CD14-positive monocyte (primary cell): Measurements from ENCODE around the gene IZUMO2. TPM values are rescaled to one million over a fixed set of nuclear protein-coding genes. Genes with fewer than 3 reads are reported as not detected.

Experiments
- DNase-seq, 3 donors: peaks; one replicate each; pipeline ENCODE4 v3.0.0-alpha.2; 2011 to 2022
- H2AFZ ChIP-seq: 2 replicates; pipeline ENCODE4 v1.6.0; 2012; ENCODE audit warnings: mild to moderate bottlenecking, low read depth, low read length, inconsistent platforms; ENCODE audit not compliant: insufficient read depth, poor library complexity, severe bottlenecking
- H3K27ac ChIP-seq, 2 donors: 1 replicate in 1 of 2; 2 replicates in 1 of 2; pipeline ENCODE4 v1.5.1; 2012 to 2013; ENCODE audit warnings: low read length in 2 of 2, control low read depth in 1 of 2, inconsistent platforms in 1 of 2, low read depth in 1 of 2, mild to moderate bottlenecking in 1 of 2
- H3K27me3 ChIP-seq, 2 donors: one replicate each; pipeline versions ENCODE4 v1.6.0 to v1.6.1; 2011 to 2013; ENCODE audit warnings: low read length in 2 of 2; ENCODE audit not compliant: control insufficient read depth in 2 of 2, insufficient read depth in 2 of 2
- H3K36me3 ChIP-seq, 2 donors: replicated peaks in 1 of 2; 1 replicate in 1 of 2; 2 replicates in 1 of 2; pipeline versions ENCODE4 v1.5.1 to v1.6.1; 2012 to 2013; ENCODE audit warnings: low read length in 2 of 2, control low read depth in 1 of 2, inconsistent platforms in 1 of 2, mild to moderate bottlenecking in 1 of 2; ENCODE audit not compliant: insufficient read depth in 2 of 2, control insufficient read depth in 1 of 2
- H3K4me1 ChIP-seq, 2 donors: 1 replicate in 1 of 2; 2 replicates in 1 of 2; pipeline versions ENCODE4 v1.5.1 to v1.6.1; 2012 to 2013; ENCODE audit warnings: low read length in 2 of 2, control low read depth in 1 of 2, inconsistent platforms in 1 of 2, mild to moderate bottlenecking in 1 of 2, moderate library complexity in 1 of 2; ENCODE audit not compliant: insufficient read depth in 2 of 2, control insufficient read depth in 1 of 2
- H3K4me2 ChIP-seq: replicated peaks from 2 replicates; pipeline ENCODE3; 2012; ENCODE audit warnings: low read length, moderate library complexity, mild to moderate bottlenecking; ENCODE audit not compliant: poor library complexity, severe bottlenecking; ENCODE audit errors: extremely low read depth
- H3K4me3 ChIP-seq, 3 experiments: fragments of 200-600 bp in 1 of 3; sonication (generic) in 1 of 3; replicated peaks in 1 of 3; 1 replicate in 2 of 3; 2 replicates in 1 of 3; pipeline ENCODE4 v1.5.1; 2011 to 2013; ENCODE audit warnings: low read length in 3 of 3, mild to moderate bottlenecking in 3 of 3, control low read depth in 2 of 3, low read depth in 2 of 3, inconsistent platforms in 1 of 3, moderate library complexity in 1 of 3
- H3K79me2 ChIP-seq: 2 replicates; pipeline ENCODE4 v1.6.0; 2012; ENCODE audit warnings: mild to moderate bottlenecking, control low read depth, inconsistent platforms, low read length, moderate library complexity; ENCODE audit not compliant: insufficient read depth
- H3K9ac ChIP-seq: 2 replicates; pipeline ENCODE4 v1.6.0; 2017; ENCODE audit warnings: low read length, mild to moderate bottlenecking; ENCODE audit not compliant: insufficient read depth, poor library complexity, severe bottlenecking
- H3K9me3 ChIP-seq, 2 donors: replicated peaks in 1 of 2; 1 replicate in 1 of 2; 2 replicates in 1 of 2; pipeline versions ENCODE4 v1.5.1 to v1.6.1; 2012 to 2013; ENCODE audit warnings: low read length in 2 of 2, control low read depth in 1 of 2; ENCODE audit not compliant: control insufficient read depth in 1 of 2, insufficient read depth in 1 of 2
- H4K20me1 ChIP-seq: 2 replicates; pipeline ENCODE4 v1.6.0; 2012; ENCODE audit warnings: mild to moderate bottlenecking, low read length, control low read depth, moderate library complexity; ENCODE audit not compliant: insufficient read depth
- H3K27ac Mint-ChIP-seq, 7 donors: one replicate each; pipeline ENCODE4 v1.8.0; 2020; ENCODE audit warnings: mild to moderate bottlenecking in 7 of 7, mixed read lengths in 7 of 7, moderate library complexity in 6 of 7, inconsistent platforms in 2 of 7
- H3K27me3 Mint-ChIP-seq, 3 donors: one replicate each; pipeline ENCODE4 v1.8.0; 2021 to 2022; ENCODE audit warnings: low read depth in 3 of 3, mild to moderate bottlenecking in 3 of 3, mixed read lengths in 3 of 3, moderate library complexity in 3 of 3, inconsistent platforms in 1 of 3
- H3K36me3 Mint-ChIP-seq, 2 donors: one replicate each; pipeline ENCODE4 v1.8.0; 2020; ENCODE audit warnings: mixed read lengths in 2 of 2, inconsistent platforms in 1 of 2, mild to moderate bottlenecking in 1 of 2
- H3K4me1 Mint-ChIP-seq: one replicate; pipeline ENCODE4 v1.8.0; 2020; ENCODE audit warnings: mild to moderate bottlenecking, mixed read lengths
- H3K4me3 Mint-ChIP-seq, 2 donors: one replicate each; pipeline ENCODE4 v1.8.0; 2020; ENCODE audit warnings: mild to moderate bottlenecking in 2 of 2, mixed read lengths in 2 of 2, moderate library complexity in 1 of 2
- H3K9me3 Mint-ChIP-seq, 7 donors: one replicate each; pipeline ENCODE4 v1.8.0; 2020 to 2022; ENCODE audit warnings: mixed read lengths in 7 of 7, mild to moderate bottlenecking in 6 of 7, moderate library complexity in 6 of 7, inconsistent platforms in 2 of 7
- WGBS: methylation state at CpG from one replicate; pipeline ENCODE4 v1.1.5; 2013; ENCODE audit warnings: missing lambda C conversion rate; ENCODE audit not compliant: insufficient coverage; 5-methylcytosine and 5-hydroxymethylcytosine counted together
- intact Hi-C, 2 donors: fragments of 100-400 bp; cut with micrococcal nuclease; formaldehyde crosslinking; loops; one replicate each; pipeline versions ENCODE4 v1.15.0 to v1.15.1; 2023
- polyA plus RNA-seq, 3 donors: library from polyadenylated mRNA; depleted of rRNA in 1 of 3; unstranded in 2 of 3; stranded (reverse) in 1 of 3; fragments of 300-500 nt in 2 of 3; fragments of >200 nt in 1 of 3; fragmentation: Illumina TruSeq in 2 of 3; gene quantifications; 1 replicate in 2 of 3; 2 replicates in 1 of 3; pipeline ENCODE4 v1.2.3, GENCODE V29; 2012 to 2021
- TF ChIP-seq, protein P1 (sequence below): fragments of 200-600 bp; IDR thresholded peaks from one replicate; pipeline ENCODE4 v1.8.0; 2022; ENCODE audit warnings: antibody characterized with exemption, mild to moderate bottlenecking

IZUMO2 gene
- polyA plus RNA-seq, 3 donors: not detected

DNA sequence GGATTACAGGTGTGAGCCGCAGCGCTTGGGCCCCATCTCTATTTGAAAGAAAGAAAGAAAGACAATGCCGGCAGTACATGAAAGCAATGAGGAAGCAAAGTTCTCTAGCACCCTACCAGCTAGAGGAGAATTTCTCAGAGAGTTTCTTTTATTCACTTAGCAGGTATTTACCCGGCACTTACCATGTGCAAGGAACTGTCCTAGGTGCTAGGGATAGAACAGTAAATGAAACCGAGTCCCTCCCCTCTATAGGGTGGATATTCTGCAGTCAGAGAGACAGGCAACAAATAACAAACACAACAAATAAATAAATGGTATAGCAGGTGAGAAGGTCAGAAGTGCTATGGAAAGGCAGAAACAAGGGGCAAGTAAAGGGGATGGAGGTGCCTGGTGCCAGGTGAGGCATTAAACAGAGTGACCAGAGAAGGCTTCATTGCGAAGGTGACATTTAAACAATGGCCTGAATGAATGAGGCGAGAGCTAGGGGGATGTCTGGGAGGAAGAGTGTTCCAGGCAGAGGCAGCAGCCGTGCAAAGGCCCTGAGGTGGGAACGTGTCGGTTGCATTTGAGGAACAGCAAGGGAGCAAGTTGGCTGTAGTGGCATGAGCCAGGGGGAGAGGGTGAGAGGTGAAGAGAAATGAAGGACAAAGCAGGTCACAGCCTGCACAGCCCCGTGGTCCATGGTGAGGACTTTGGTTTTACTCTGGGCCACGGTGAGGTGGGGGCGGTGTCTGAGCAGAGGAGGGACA is 29.6 kb upstream of the IZUMO2 start:
- no peaks in the 10 kb centered on the region for H3K36me3 ChIP-seq
- no peaks in the 10 kb centered on the region for H3K9me3 ChIP-seq
- TF ChIP-seq, protein P1, sequence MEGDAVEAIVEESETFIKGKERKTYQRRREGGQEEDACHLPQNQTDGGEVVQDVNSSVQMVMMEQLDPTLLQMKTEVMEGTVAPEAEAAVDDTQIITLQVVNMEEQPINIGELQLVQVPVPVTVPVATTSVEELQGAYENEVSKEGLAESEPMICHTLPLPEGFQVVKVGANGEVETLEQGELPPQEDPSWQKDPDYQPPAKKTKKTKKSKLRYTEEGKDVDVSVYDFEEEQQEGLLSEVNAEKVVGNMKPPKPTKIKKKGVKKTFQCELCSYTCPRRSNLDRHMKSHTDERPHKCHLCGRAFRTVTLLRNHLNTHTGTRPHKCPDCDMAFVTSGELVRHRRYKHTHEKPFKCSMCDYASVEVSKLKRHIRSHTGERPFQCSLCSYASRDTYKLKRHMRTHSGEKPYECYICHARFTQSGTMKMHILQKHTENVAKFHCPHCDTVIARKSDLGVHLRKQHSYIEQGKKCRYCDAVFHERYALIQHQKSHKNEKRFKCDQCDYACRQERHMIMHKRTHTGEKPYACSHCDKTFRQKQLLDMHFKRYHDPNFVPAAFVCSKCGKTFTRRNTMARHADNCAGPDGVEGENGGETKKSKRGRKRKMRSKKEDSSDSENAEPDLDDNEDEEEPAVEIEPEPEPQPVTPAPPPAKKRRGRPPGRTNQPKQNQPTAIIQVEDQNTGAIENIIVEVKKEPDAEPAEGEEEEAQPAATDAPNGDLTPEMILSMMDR: no peak
- no peaks in the 10 kb centered on the region for H3K27me3 ChIP-seq
- Mint-ChIP-seq H3K36me3 (no peaks in the 10 kb centered on the region), H3K9me3 (peaks cover 0 to 3% (median 0%) of the 10 kb centered on the region in 7 donors), H3K27ac (no peak overlapping the region), H3K4me1 (peaks cover 3% of the 10 kb centered on the region), H3K27me3 (peaks cover 10 to 13% (median 13%) of the 10 kb centered on the region in 3 donors), H3K4me3 (no peak overlapping the region)
- no peak overlapping the region for H3K27ac ChIP-seq
- H3K9ac ChIP-seq: no peak overlapping the region
- H4K20me1 ChIP-seq: no peaks in the 10 kb centered on the region
- H2AFZ ChIP-seq: no peak overlapping the region
- WGBS: 78% methylated on average over 11 of the region's 13 CpGs
- H3K4me3 ChIP-seq: no peak overlapping the region
- H3K79me2 ChIP-seq: no peaks in the 10 kb centered on the region
- no peak for DNase-seq
- H3K4me1 ChIP-seq: no peaks in the 10 kb centered on the region
- intact Hi-C loops: no loop called here
- H3K4me2 ChIP-seq: no peak overlapping the region

DNA sequence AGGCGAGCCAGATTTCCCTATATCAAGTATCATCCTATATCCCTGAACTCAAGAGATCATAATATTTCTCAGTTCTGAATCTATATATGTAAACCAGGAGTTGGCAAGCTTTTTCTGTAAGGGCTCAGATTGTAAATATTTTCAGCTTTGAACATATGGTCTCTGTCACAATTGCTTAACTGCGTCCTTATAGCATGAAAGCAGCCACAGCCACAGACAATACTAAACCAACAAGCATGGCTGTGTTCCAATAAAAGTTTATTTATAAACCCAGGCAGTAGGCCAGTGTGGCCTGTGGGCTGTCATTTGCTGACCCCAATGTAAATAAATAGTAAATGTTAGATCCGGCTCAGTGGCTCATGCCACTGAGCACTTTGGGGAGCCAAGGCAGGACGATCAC is 28.1 kb upstream of the IZUMO2 start:
- H3K9me3 ChIP-seq: no peaks in the 10 kb centered on the region
- no peak overlapping the region for H3K27ac Mint-ChIP-seq
- H3K4me2 ChIP-seq: no peak overlapping the region
- 61% methylated on average over 2 of the region's 4 CpGs for WGBS
- peaks cover 0 to 3% (median 0%) of the 10 kb centered on the region in 7 donors for H3K9me3 Mint-ChIP-seq
- TF ChIP-seq, protein P1: no peak
- no peak overlapping the region for H2AFZ ChIP-seq
- no peak overlapping the region for H3K4me3 Mint-ChIP-seq
- H3K27me3 ChIP-seq: no peaks in the 10 kb centered on the region
- intact Hi-C loops: no loop called here
- no peaks in the 10 kb centered on the region for H3K4me1 ChIP-seq
- H3K27ac ChIP-seq: no peak overlapping the region
- no peaks in the 10 kb centered on the region for H3K79me2 ChIP-seq
- no peak overlapping the region for H3K4me3 ChIP-seq
- no peak overlapping the region for H3K9ac ChIP-seq
- no peak for DNase-seq
- H3K4me1 Mint-ChIP-seq: peaks cover 3% of the 10 kb centered on the region
- H4K20me1 ChIP-seq: no peaks in the 10 kb centered on the region
- no peaks in the 10 kb centered on the region for H3K36me3 ChIP-seq
- H3K36me3 Mint-ChIP-seq: no peaks in the 10 kb centered on the region
- H3K27me3 Mint-ChIP-seq: peaks cover 9 to 14% (median 12%) of the 10 kb centered on the region in 3 donors
